Smooth muscle cell (in vitro differentiated cells): ENCODE data around the gene ZNF236. TPM values are rescaled to one million over a fixed set of nuclear protein-coding genes. Genes with fewer than 3 reads are reported as not detected.
"Not testable (repeated sequence)": the region's sequence is repeated elsewhere in the genome, so short reads cannot be mapped to it uniquely, and the experiment has no call there.

Experiments
- DNase-seq: peaks from one replicate; lab custom pipeline; 2025; ENCODE audit not compliant: unreplicated experiment; lab: John Stamatoyannopoulos, UW
- H2AFZ ChIP-seq: fragments of 200-600 bp; sonication (generic); 2 replicates; pipeline ENCODE4 v1.6.0; 2016; ENCODE audit warnings: antibody characterized with exemption, low read depth, mild to moderate bottlenecking
- H3F3A ChIP-seq: fragments of 200-600 bp; sonication (generic); 2 replicates; pipeline ENCODE4 v1.6.0; 2017; ENCODE audit warnings: antibody characterized with exemption, low read depth
- H3K27ac ChIP-seq: fragments of 200-600 bp; sonication (generic); 2 replicates; pipeline ENCODE4 v1.5.1; 2016; ENCODE audit warnings: low read depth, mild to moderate bottlenecking
- H3K27me3 ChIP-seq: fragments of 200-600 bp; sonication (generic); 2 replicates; pipeline ENCODE4 v1.6.1; 2016; ENCODE audit warnings: low read depth, mild to moderate bottlenecking
- H3K36me3 ChIP-seq: fragments of 200-600 bp; sonication (generic); 2 replicates; pipeline ENCODE4 v1.5.1; 2016; ENCODE audit warnings: low read depth
- H3K4me1 ChIP-seq: fragments of 200-600 bp; sonication (generic); 2 replicates; pipeline ENCODE4 v1.5.1; 2016; ENCODE audit warnings: low read depth
- H3K4me2 ChIP-seq: fragments of 200-600 bp; sonication (generic); 2 replicates; pipeline ENCODE4 v1.6.0; 2016; ENCODE audit warnings: mild to moderate bottlenecking
- H3K4me3 ChIP-seq: fragments of 200-600 bp; sonication (generic); 2 replicates; pipeline ENCODE4 v1.5.1; 2016; ENCODE audit warnings: mild to moderate bottlenecking
- H3K79me2 ChIP-seq: fragments of 200-600 bp; sonication (generic); 2 replicates; pipeline ENCODE4 v1.6.0; 2016; ENCODE audit warnings: low read depth, mild to moderate bottlenecking
- H3K9ac ChIP-seq: fragments of 200-600 bp; sonication (generic); 2 replicates; pipeline ENCODE4 v1.6.0; 2016; ENCODE audit warnings: low read depth
- H3K9me3 ChIP-seq: fragments of 200-600 bp; sonication (generic); replicated peaks from 2 replicates; pipeline ENCODE4 v1.5.1; 2016; ENCODE audit warnings: low read depth
- H4K20me1 ChIP-seq: fragments of 200-600 bp; sonication (generic); 2 replicates; pipeline ENCODE4 v1.6.0; 2016; ENCODE audit warnings: low read depth
- CTCF ChIP-seq: fragments of 200-600 bp; sonication (generic); IDR thresholded peaks from 2 replicates; pipeline ENCODE4 v1.5.1; 2017; ENCODE audit warnings: borderline replicate concordance, mild to moderate bottlenecking, antibody characterized with exemption; ENCODE audit not compliant: insufficient read depth, poor library complexity, severe bottlenecking
- WGBS: methylation state at CpG from one replicate; pipeline ENCODE4 v1.1.7; 2016; ENCODE audit warnings: low lambda C conversion rate; 5-methylcytosine and 5-hydroxymethylcytosine counted together
- polyA plus RNA-seq: library from polyadenylated mRNA; unstranded; fragments of >200 nt; fragmentation: Nextera tagmentation; extraction: Ambion mirVana; gene quantifications from 2 replicates; pipeline ENCODE4 v1.2.1, GENCODE V29; 2016
- total RNA-seq: library from RNA; depleted of rRNA; stranded (reverse); fragments of >200 nt; gene quantifications from 2 replicates; pipeline ENCODE4 v1.2.3, GENCODE V29; 2014

Gene ZNF236
- total and polyA plus RNA-seq, 2 experiments from 2014 or later, result 4.1 to 6.2 TPM

DNA sequence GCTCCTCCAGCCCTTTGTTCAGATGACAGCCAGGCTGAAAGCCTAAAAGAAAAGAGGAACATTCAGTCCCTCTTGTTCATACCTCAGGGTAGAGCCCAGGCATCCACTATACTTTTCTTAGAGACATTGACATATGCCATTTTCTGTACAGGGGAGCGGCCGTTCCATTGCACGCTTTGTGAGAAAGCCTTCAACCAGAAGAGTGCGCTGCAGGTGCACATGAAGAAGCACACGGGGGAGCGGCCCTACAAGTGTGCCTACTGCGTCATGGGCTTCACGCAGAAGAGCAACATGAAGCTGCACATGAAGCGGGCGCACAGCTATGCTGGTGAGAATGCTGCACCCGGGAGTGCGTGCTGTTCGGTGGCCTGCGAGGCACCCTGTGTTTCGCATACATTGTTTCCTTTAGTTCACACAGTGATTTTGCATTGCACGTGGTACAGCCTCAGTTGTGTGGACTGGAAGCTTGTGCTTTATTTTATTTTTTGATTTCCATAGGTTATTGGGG, 138.2 kb downstream of the ZNF236 start:
- Histone ChIP-seq H3K36me3 (peaks cover 7% of the 10 kb centered on the region), H3K4me1 (no peaks in the 10 kb centered on the region), H3K9me3 (no peaks in the 10 kb centered on the region), H4K20me1 (peaks cover 21% of the 10 kb centered on the region), H3K79me2 (peaks cover 30% of the 10 kb centered on the region), H3K4me2 (no peak overlapping the region), H2AFZ (no peak overlapping the region), H3K9ac (no peak overlapping the region), H3K27ac (no peak overlapping the region), H3F3A (no peaks in the 10 kb centered on the region), H3K27me3 (no peaks in the 10 kb centered on the region), H3K4me3 (no peak overlapping the region)
- no peak for DNase-seq
- TF ChIP-seq CTCF, result no peak
- WGBS, result 95% methylated on average over 16 of the region's 16 CpGs

GRCh38 chr18:76962851-76963250, 140.5 kb downstream of the ZNF236 start:
- Histone ChIP-seq H3K79me2 (peaks cover 38% of the 10 kb centered on the region), H3K4me3 (no peak overlapping the region), H3K4me2 (no peak overlapping the region), H3K9ac (no peak overlapping the region), H3K27me3 (no peaks in the 10 kb centered on the region), H4K20me1 (peaks cover 26% of the 10 kb centered on the region), H3K27ac (no peak overlapping the region), H3K4me1 (peaks cover 3% of the 10 kb centered on the region), H3K36me3 (peaks cover 7% of the 10 kb centered on the region), H2AFZ (no peak overlapping the region), H3K9me3 (no peaks in the 10 kb centered on the region), H3F3A (no peaks in the 10 kb centered on the region)
- 94% methylated on average over 1 of the region's 1 CpG for WGBS
- no peak for DNase-seq
- no peak for TF ChIP-seq CTCF

DNA sequence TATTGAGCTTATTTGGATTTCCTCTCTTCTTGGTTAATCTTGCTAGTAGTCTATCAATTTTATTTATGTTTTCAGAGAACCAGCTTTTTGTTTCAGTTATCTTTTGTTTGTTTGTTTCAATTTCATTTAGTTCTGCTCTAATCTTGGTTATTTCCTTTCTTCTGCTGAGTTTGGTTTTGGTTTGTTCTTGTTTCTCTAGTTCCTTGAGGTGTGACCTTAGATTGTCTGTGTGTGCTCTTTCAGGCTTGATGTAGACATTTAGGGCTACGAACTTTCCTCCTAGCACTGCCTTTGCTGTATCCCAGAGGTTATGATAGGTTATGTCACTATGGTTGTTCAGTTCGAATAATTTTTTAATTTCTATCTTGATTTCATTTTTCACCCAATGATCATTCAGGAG, 141.6 kb downstream of the ZNF236 start:
- H3K9me3 ChIP-seq, result no peaks in the 10 kb centered on the region
- WGBS, result 93% methylated on average over 2 of the region's 2 CpGs
- no peak overlapping the region for H3K4me2 ChIP-seq
- no peak overlapping the region for H3K4me3 ChIP-seq
- peaks cover 38% of the 10 kb centered on the region for H3K79me2 ChIP-seq
- H2AFZ ChIP-seq, result no peak overlapping the region
- no peak overlapping the region for H3K9ac ChIP-seq
- TF ChIP-seq CTCF, result no peak
- no peaks in the 10 kb centered on the region for H3K27me3 ChIP-seq
- DNase-seq, result no peak
- peaks cover 7% of the 10 kb centered on the region for H3K36me3 ChIP-seq
- peaks cover 26% of the 10 kb centered on the region for H4K20me1 ChIP-seq
- no peak overlapping the region for H3K27ac ChIP-seq
- no peaks in the 10 kb centered on the region for H3F3A ChIP-seq
- peaks cover 7% of the 10 kb centered on the region for H3K4me1 ChIP-seq

DNA sequence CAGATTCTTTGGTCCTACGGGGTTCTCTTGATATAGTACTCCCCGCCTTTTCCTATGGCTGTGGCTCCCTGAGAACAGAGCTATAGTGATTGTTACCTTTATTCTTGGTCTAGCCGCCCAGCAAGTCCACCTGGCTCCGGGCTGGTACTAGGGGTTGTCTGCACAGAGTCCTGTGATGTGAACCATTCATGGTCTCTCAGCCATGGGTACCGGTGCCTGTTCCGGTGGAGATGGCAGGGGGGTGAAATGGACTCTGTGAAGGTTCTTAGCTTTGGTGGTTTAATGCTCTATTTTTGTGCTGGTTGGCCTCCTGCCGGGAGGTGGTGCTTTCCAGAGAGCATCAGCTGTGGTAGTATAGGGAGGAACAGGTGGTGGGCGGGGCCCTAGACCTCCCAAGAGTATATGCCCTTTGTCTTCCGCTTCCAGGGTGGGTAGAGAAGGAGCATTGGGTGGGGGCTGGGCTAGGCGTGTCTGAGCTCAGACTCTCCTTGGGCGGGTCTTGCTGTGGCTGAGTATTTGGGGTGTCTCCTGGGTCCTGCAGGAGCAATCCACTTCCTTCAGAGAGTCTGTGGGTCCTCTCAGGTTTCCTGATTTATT, 143.3 kb downstream of the ZNF236 start:
- H3K4me2 ChIP-seq, DNase-seq, H3K36me3 ChIP-seq, H3K9ac ChIP-seq, H3K4me3 ChIP-seq, H3K4me1 ChIP-seq, H3F3A ChIP-seq, H3K27me3 ChIP-seq, H2AFZ ChIP-seq, H3K9me3 ChIP-seq, H3K27ac ChIP-seq: not testable (repeated sequence)
- peaks cover 26% of the 10 kb centered on the region for H4K20me1 ChIP-seq
- peaks cover 38% of the 10 kb centered on the region for H3K79me2 ChIP-seq
- 96% methylated on average over 11 of the region's 11 CpGs for WGBS

DNA sequence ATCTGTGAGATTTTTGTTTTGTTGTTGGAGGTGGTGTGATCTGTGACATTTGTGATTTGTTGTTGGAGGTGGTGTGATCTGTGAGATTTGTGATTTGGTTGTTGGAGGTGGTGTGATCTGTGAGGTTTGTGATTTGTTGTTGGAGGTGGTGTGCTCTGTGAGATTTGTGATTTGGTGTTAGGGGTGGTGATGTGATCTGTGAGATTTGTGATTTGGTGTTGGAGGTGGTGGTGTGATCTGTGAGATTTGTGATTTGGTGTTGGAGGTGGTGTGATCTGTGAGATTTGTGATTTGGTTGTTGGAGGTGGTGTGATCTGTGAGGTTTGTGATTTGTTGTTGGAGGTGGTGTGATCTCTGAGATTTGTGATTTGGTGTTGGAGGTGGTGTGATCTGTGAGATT, 144.9 kb downstream of the ZNF236 start:
- not testable (repeated sequence) for H3K27me3 ChIP-seq, H3K27ac ChIP-seq, H3K9me3 ChIP-seq, DNase-seq, H3F3A ChIP-seq, H2AFZ ChIP-seq, H3K4me2 ChIP-seq, H3K36me3 ChIP-seq, H3K9ac ChIP-seq, H3K4me3 ChIP-seq, H3K4me1 ChIP-seq
- H4K20me1 ChIP-seq, result peaks cover 26% of the 10 kb centered on the region
- peaks cover 33% of the 10 kb centered on the region for H3K79me2 ChIP-seq
